Measurements from ENCODE around the gene LSM5.

Gene LSM5

GRCh38 chr7:32524631-32525030 is 34.5 kb upstream of the LSM5 start:
- H3K9ac ChIP-seq (ENCODE audit: low read length): no peak overlapping the region
- peaks cover 18% of the 10 kb centered on the region for H3K9me3 ChIP-seq (ENCODE audit: control insufficient read depth, low read depth, low read length)
- peaks cover 24% of the 10 kb centered on the region for H3K4me1 ChIP-seq (ENCODE audit: control insufficient read depth, low read depth, low read length)
- H3K36me3 ChIP-seq (ENCODE audit: control insufficient read depth, low read depth, low read length): peaks cover 4% of the 10 kb centered on the region
- no peak overlapping the region for H3K4me3 ChIP-seq (ENCODE audit: low read length)
- no peaks in the 10 kb centered on the region for H3K27me3 ChIP-seq (ENCODE audit: control insufficient read depth, insufficient read depth, low read length)
- H3K27ac ChIP-seq (ENCODE audit: low read length): no peak overlapping the region

GRCh38 chr7:32522746-32523530 is 32.8 kb upstream of the LSM5 start:
- Histone ChIP-seq H3K4me1 (ENCODE audit: control insufficient read depth, low read depth, low read length) (peaks cover 20% of the 10 kb centered on the region), H3K9me3 (ENCODE audit: control insufficient read depth, low read depth, low read length) (peaks cover 26% of the 10 kb centered on the region), H3K27ac (ENCODE audit: low read length) (no peak overlapping the region)

GRCh38 chr7:32519763-32520162 is 29.6 kb upstream of the LSM5 start:
- Histone ChIP-seq H3K4me3 (ENCODE audit: low read length) (no peak overlapping the region), H3K4me1 (ENCODE audit: control insufficient read depth, low read depth, low read length) (no peaks in the 10 kb centered on the region), H3K36me3 (ENCODE audit: control insufficient read depth, low read depth, low read length) (peaks cover 9% of the 10 kb centered on the region), H3K9ac (ENCODE audit: low read length) (no peak overlapping the region), H3K27ac (ENCODE audit: low read length) (no peak overlapping the region), H3K27me3 (ENCODE audit: control insufficient read depth, insufficient read depth, low read length) (no peaks in the 10 kb centered on the region), H3K9me3 (ENCODE audit: control insufficient read depth, low read depth, low read length) (peaks cover 35% of the 10 kb centered on the region)

More at GRCh38 chr7:32522746-32523530, 32.8 kb upstream of the LSM5 start:
- Histone ChIP-seq H3K9ac (ENCODE audit: low read length) (no peak overlapping the region), H3K27me3 (ENCODE audit: control insufficient read depth, insufficient read depth, low read length) (no peaks in the 10 kb centered on the region), H3K4me3 (ENCODE audit: low read length) (no peak overlapping the region), H3K36me3 (ENCODE audit: control insufficient read depth, low read depth, low read length) (peaks cover 4% of the 10 kb centered on the region)

- Histone ChIP-seq H3K36me3 (ENCODE audit: control insufficient read depth, low read depth, low read length) (peaks cover 9% of the 10 kb centered on the region), H3K4me3 (ENCODE audit: low read length) (no peak overlapping the region), H3K4me1 (ENCODE audit: control insufficient read depth, low read depth, low read length) (no peaks in the 10 kb centered on the region), H3K27ac (ENCODE audit: low read length) (no peak overlapping the region), H3K9me3 (ENCODE audit: control insufficient read depth, low read depth, low read length) (peaks cover 35% of the 10 kb centered on the region), H3K27me3 (ENCODE audit: control insufficient read depth, insufficient read depth, low read length) (no peaks in the 10 kb centered on the region), H3K9ac (ENCODE audit: low read length) (no peak overlapping the region)
Observed at GRCh38 chr7:32518534-32519140, 28.5 kb upstream of the LSM5 start.

GRCh38 chr7:32516551-32517100 is 26.4 kb upstream of the LSM5 start:
- Histone ChIP-seq H3K9me3 (ENCODE audit: control insufficient read depth, low read depth, low read length) (peaks cover 35% of the 10 kb centered on the region), H3K36me3 (ENCODE audit: control insufficient read depth, low read depth, low read length) (peaks cover 9% of the 10 kb centered on the region)

GRCh38 chr7:32515890-32516550 is 25.8 kb upstream of the LSM5 start:
- H3K4me1 ChIP-seq (ENCODE audit: control insufficient read depth, low read depth, low read length): peaks cover 12% of the 10 kb centered on the region
- peaks cover 9% of the 10 kb centered on the region for H3K36me3 ChIP-seq (ENCODE audit: control insufficient read depth, low read depth, low read length)
- H3K9me3 ChIP-seq (ENCODE audit: control insufficient read depth, low read depth, low read length): peaks cover 34% of the 10 kb centered on the region
- H3K27ac ChIP-seq (ENCODE audit: low read length): no peak overlapping the region
- H3K9ac ChIP-seq (ENCODE audit: low read length): no peak overlapping the region
- H3K4me3 ChIP-seq (ENCODE audit: low read length): no peak overlapping the region
- H3K27me3 ChIP-seq (ENCODE audit: control insufficient read depth, insufficient read depth, low read length): no peaks in the 10 kb centered on the region

More at GRCh38 chr7:32516551-32517100, 26.4 kb upstream of the LSM5 start:
- Histone ChIP-seq H3K27me3 (ENCODE audit: control insufficient read depth, insufficient read depth, low read length) (no peaks in the 10 kb centered on the region), H3K27ac (ENCODE audit: low read length) (no peak overlapping the region), H3K4me3 (ENCODE audit: low read length) (no peak overlapping the region), H3K9ac (ENCODE audit: low read length) (no peak overlapping the region), H3K4me1 (ENCODE audit: control insufficient read depth, low read depth, low read length) (peaks cover 12% of the 10 kb centered on the region)

- Histone ChIP-seq H3K4me1 (ENCODE audit: control insufficient read depth, low read depth, low read length) (peaks cover 12% of the 10 kb centered on the region), H3K36me3 (ENCODE audit: control insufficient read depth, low read depth, low read length) (peaks cover 5% of the 10 kb centered on the region), H3K27ac (ENCODE audit: low read length) (peak overlapping the region; percentile 7), H3K4me3 (ENCODE audit: low read length) (no peak overlapping the region), H3K27me3 (ENCODE audit: control insufficient read depth, insufficient read depth, low read length) (no peaks in the 10 kb centered on the region), H3K9me3 (ENCODE audit: control insufficient read depth, low read depth, low read length) (peaks cover 12% of the 10 kb centered on the region), H3K9ac (ENCODE audit: low read length) (no peak overlapping the region)
Observed at GRCh38 chr7:32513210-32513609, 23.0 kb upstream of the LSM5 start.

- peaks cover 12% of the 10 kb centered on the region for H3K4me1 ChIP-seq (ENCODE audit: control insufficient read depth, low read depth, low read length)
Observed at GRCh38 chr7:32511791-32512190, 21.6 kb upstream of the LSM5 start.

GRCh38 chr7:32507414-32507813 is 17.2 kb upstream of the LSM5 start:
- Histone ChIP-seq H3K27me3 (ENCODE audit: control insufficient read depth, insufficient read depth, low read length) (no peaks in the 10 kb centered on the region), H3K9ac (ENCODE audit: low read length) (no peak overlapping the region), H3K4me3 (ENCODE audit: low read length) (no peak overlapping the region), H3K4me1 (ENCODE audit: control insufficient read depth, low read depth, low read length) (peaks cover 4% of the 10 kb centered on the region), H3K27ac (ENCODE audit: low read length) (no peak overlapping the region), H3K36me3 (ENCODE audit: control insufficient read depth, low read depth, low read length) (no peaks in the 10 kb centered on the region), H3K9me3 (ENCODE audit: control insufficient read depth, low read depth, low read length) (peaks cover 3% of the 10 kb centered on the region)

More at GRCh38 chr7:32511791-32512190, 21.6 kb upstream of the LSM5 start:
- no peaks in the 10 kb centered on the region for H3K27me3 ChIP-seq (ENCODE audit: control insufficient read depth, insufficient read depth, low read length)
- H3K9me3 ChIP-seq (ENCODE audit: control insufficient read depth, low read depth, low read length): peaks cover 9% of the 10 kb centered on the region
- no peak overlapping the region for H3K9ac ChIP-seq (ENCODE audit: low read length)
- peaks cover 5% of the 10 kb centered on the region for H3K36me3 ChIP-seq (ENCODE audit: control insufficient read depth, low read depth, low read length)
- no peak overlapping the region for H3K4me3 ChIP-seq (ENCODE audit: low read length)
- no peak overlapping the region for H3K27ac ChIP-seq (ENCODE audit: low read length)

- H3K27ac ChIP-seq (ENCODE audit: low read length): no peak overlapping the region
- no peaks in the 10 kb centered on the region for H3K36me3 ChIP-seq (ENCODE audit: control insufficient read depth, low read depth, low read length)
- H3K4me3 ChIP-seq (ENCODE audit: low read length): no peak overlapping the region
- peaks cover 2% of the 10 kb centered on the region for H3K4me1 ChIP-seq (ENCODE audit: control insufficient read depth, low read depth, low read length)
- peaks cover 3% of the 10 kb centered on the region for H3K9me3 ChIP-seq (ENCODE audit: control insufficient read depth, low read depth, low read length)
- H3K27me3 ChIP-seq (ENCODE audit: control insufficient read depth, insufficient read depth, low read length): no peaks in the 10 kb centered on the region
- no peak overlapping the region for H3K9ac ChIP-seq (ENCODE audit: low read length)
Observed at GRCh38 chr7:32506266-32507054, 16.3 kb upstream of the LSM5 start.

GRCh38 chr7:32502728-32503127 is 12.5 kb upstream of the LSM5 start:
- peaks cover 12% of the 10 kb centered on the region for H3K4me1 ChIP-seq (ENCODE audit: control insufficient read depth, low read depth, low read length)
- no peaks in the 10 kb centered on the region for H3K9me3 ChIP-seq (ENCODE audit: control insufficient read depth, low read depth, low read length)
- H3K9ac ChIP-seq (ENCODE audit: low read length): no peak overlapping the region
- no peaks in the 10 kb centered on the region for H3K36me3 ChIP-seq (ENCODE audit: control insufficient read depth, low read depth, low read length)
- no peak overlapping the region for H3K27ac ChIP-seq (ENCODE audit: low read length)
- H3K4me3 ChIP-seq (ENCODE audit: low read length): no peak overlapping the region
- no peaks in the 10 kb centered on the region for H3K27me3 ChIP-seq (ENCODE audit: control insufficient read depth, insufficient read depth, low read length)

Data from iPS-18a (cell line).